Measurements from ENCODE around the gene CSNK2B.

Gene CSNK2B

GRCh38 chr6:31621991-31622390 is 43.9 kb upstream of the CSNK2B start:
- WGBS (ENCODE audit: insufficient coverage): 76% methylated on average over 3 of the region's 4 CpGs
- POLR2A ChIA-PET: interaction anchor here (0.6 to 2.8 kb wide), 2 partner anchors 30 to 198 kb away, joined by 3 to 19 read pairs; partner anchors contain the start of gene BAG6
- CTCF ChIA-PET: interaction anchor here (1.0 to 3.0 kb wide), 7 partner anchors 11 to 76 kb away, joined by 3 to 15 read pairs (median 4); partner anchors contain the start of gene BAG6
- Histone ChIP-seq H3K9me3 (ENCODE audit: control extremely low read depth in 1 of 5, control insufficient read depth in 4 of 5, insufficient read depth in 2 of 5, low read depth in 1 of 5, low read length in 4 of 5) (no peaks in the 10 kb centered on the region), H3K27me3 (replicated peaks in 2 of 5; ENCODE audit: control insufficient read depth in 4 of 5, insufficient read depth in 5 of 5, low read length in 4 of 5) (no peaks in the 10 kb centered on the region), H3K4me1 (ENCODE audit: control extremely low read depth in 1 of 4, control insufficient read depth in 4 of 4, insufficient read depth in 4 of 4, low read length in 3 of 4) (peaks cover 18 to 37% (median 28%) of the 10 kb centered on the region in 4 experiments), H3K4me3 (ENCODE audit: control insufficient read depth in 1 of 7, extremely low read depth in 1 of 7, insufficient read depth in 4 of 7, low read depth in 2 of 7, low read length in 6 of 7) (peak overlapping the region in 6 of 7 experiments; percentile 79 to 95 (median 90)), H3K27ac (ENCODE audit: insufficient read depth in 1 of 2, low read depth in 1 of 2, low read length in 2 of 2, poor library complexity in 1 of 2, severe bottlenecking in 2 of 2) (peak overlapping the region; percentile 92 to 96), H3K36me3 (ENCODE audit: control insufficient read depth in 4 of 4, insufficient read depth in 4 of 4, low read length in 3 of 4) (peaks cover 13 to 52% (median 40%) of the 10 kb centered on the region in 4 experiments)
- DNase-seq: no peak

GRCh38 chr6:31622684-31623091 is 43.2 kb upstream of the CSNK2B start:
- no peaks in the 10 kb centered on the region for H3K9me3 ChIP-seq (ENCODE audit: control extremely low read depth in 1 of 5, control insufficient read depth in 4 of 5, insufficient read depth in 2 of 5, low read depth in 1 of 5, low read length in 4 of 5)
- no peaks in the 10 kb centered on the region for H3K27me3 ChIP-seq (replicated peaks in 2 of 5; ENCODE audit: control insufficient read depth in 4 of 5, insufficient read depth in 5 of 5, low read length in 4 of 5)
- ChIA-PET POLR2A (interaction anchor here (0.6 to 2.8 kb wide), 3 partner anchors 10 to 29 kb away, joined by 3 to 19 read pairs (median 5); partner anchors contain the start of gene BAG6), CTCF (interaction anchor here (0.6 to 3.0 kb wide), 10 partner anchors 11 to 1236 kb away, joined by 3 to 15 read pairs (median 4); partner anchors contain the start of gene BAG6)
- no peak for DNase-seq
- WGBS (ENCODE audit: insufficient coverage): 91% methylated on average over 9 of the region's 10 CpGs
- peak overlapping the region in 1 of 2 experiments; percentile 96 for H3K27ac ChIP-seq (ENCODE audit: insufficient read depth in 1 of 2, low read depth in 1 of 2, low read length in 2 of 2, poor library complexity in 1 of 2, severe bottlenecking in 2 of 2)
- H3K4me3 ChIP-seq (ENCODE audit: control insufficient read depth in 1 of 7, extremely low read depth in 1 of 7, insufficient read depth in 4 of 7, low read depth in 2 of 7, low read length in 6 of 7): peak overlapping the region in 2 of 7 experiments; percentile 92
- peaks cover 16 to 57% (median 46%) of the 10 kb centered on the region in 4 experiments for H3K36me3 ChIP-seq (ENCODE audit: control insufficient read depth in 4 of 4, insufficient read depth in 4 of 4, low read length in 3 of 4)
- H3K4me1 ChIP-seq (ENCODE audit: control extremely low read depth in 1 of 4, control insufficient read depth in 4 of 4, insufficient read depth in 4 of 4, low read length in 3 of 4): peaks cover 16 to 30% (median 23%) of the 10 kb centered on the region in 4 experiments

GRCh38 chr6:31624070-31624469 is 41.8 kb upstream of the CSNK2B start:
- no CpG with 5 or more reads among the region's 10 CpGs for WGBS (ENCODE audit: insufficient coverage)
- CTCF ChIA-PET: interaction anchor here (1.1 to 3.0 kb wide), 2 partner anchors 13 to 28 kb away, joined by 3 to 12 read pairs; partner anchors contain the start of gene BAG6
- POLR2A ChIA-PET: no interaction called here
- DNase-seq: no peak
- H3K9me3 ChIP-seq (ENCODE audit: control extremely low read depth in 1 of 5, control insufficient read depth in 4 of 5, insufficient read depth in 2 of 5, low read depth in 1 of 5, low read length in 4 of 5): no peaks in the 10 kb centered on the region
- no peaks in the 10 kb centered on the region for H3K27me3 ChIP-seq (replicated peaks in 2 of 5; ENCODE audit: control insufficient read depth in 4 of 5, insufficient read depth in 5 of 5, low read length in 4 of 5)
- peaks cover 16 to 22% (median 19%) of the 10 kb centered on the region in 4 experiments for H3K4me1 ChIP-seq (ENCODE audit: control extremely low read depth in 1 of 4, control insufficient read depth in 4 of 4, insufficient read depth in 4 of 4, low read length in 3 of 4)
- H3K27ac ChIP-seq (ENCODE audit: insufficient read depth in 1 of 2, low read depth in 1 of 2, low read length in 2 of 2, poor library complexity in 1 of 2, severe bottlenecking in 2 of 2): no peak overlapping the region
- H3K4me3 ChIP-seq (ENCODE audit: control insufficient read depth in 1 of 7, extremely low read depth in 1 of 7, insufficient read depth in 4 of 7, low read depth in 2 of 7, low read length in 6 of 7): no peak overlapping the region
- peaks cover 28 to 71% (median 58%) of the 10 kb centered on the region in 4 experiments for H3K36me3 ChIP-seq (ENCODE audit: control insufficient read depth in 4 of 4, insufficient read depth in 4 of 4, low read length in 3 of 4)

GRCh38 chr6:31626952-31627351 is 38.9 kb upstream of the CSNK2B start:
- WGBS (ENCODE audit: insufficient coverage): 100% methylated on average over 2 of the region's 10 CpGs
- H3K36me3 ChIP-seq (ENCODE audit: control insufficient read depth in 4 of 4, insufficient read depth in 4 of 4, low read length in 3 of 4): peaks cover 31 to 96% (median 79%) of the 10 kb centered on the region in 4 experiments
- POLR2A ChIA-PET: no interaction called here
- peaks cover 6 to 8% (median 7%) of the 10 kb centered on the region in 4 experiments for H3K4me1 ChIP-seq (ENCODE audit: control extremely low read depth in 1 of 4, control insufficient read depth in 4 of 4, insufficient read depth in 4 of 4, low read length in 3 of 4)
- no peak for DNase-seq
- CTCF ChIA-PET: interaction anchor here (1.0 to 2.3 kb wide), 5 partner anchors 8 to 78 kb away, joined by 3 to 5 read pairs (median 4); no protein-coding TSS in a partner anchor
- no peaks in the 10 kb centered on the region for H3K27me3 ChIP-seq (replicated peaks in 2 of 5; ENCODE audit: control insufficient read depth in 4 of 5, insufficient read depth in 5 of 5, low read length in 4 of 5)
- no peaks in the 10 kb centered on the region for H3K9me3 ChIP-seq (ENCODE audit: control extremely low read depth in 1 of 5, control insufficient read depth in 4 of 5, insufficient read depth in 2 of 5, low read depth in 1 of 5, low read length in 4 of 5)
- H3K4me3 ChIP-seq (ENCODE audit: control insufficient read depth in 1 of 7, extremely low read depth in 1 of 7, insufficient read depth in 4 of 7, low read depth in 2 of 7, low read length in 6 of 7): no peak overlapping the region
- H3K27ac ChIP-seq (ENCODE audit: insufficient read depth in 1 of 2, low read depth in 1 of 2, low read length in 2 of 2, poor library complexity in 1 of 2, severe bottlenecking in 2 of 2): peak overlapping the region in 1 of 2 experiments; percentile 12

- ChIA-PET CTCF (interaction anchor here (1.0 to 2.3 kb wide), 4 partner anchors 11 to 102 kb away, joined by 3 to 5 read pairs (median 4); no protein-coding TSS in a partner anchor), POLR2A (interaction anchor here (1.8 kb wide), 1 partner anchor 24 kb away, joined by 6 read pairs; the partner anchor contains the start of gene BAG6)
- Histone ChIP-seq H3K36me3 (ENCODE audit: control insufficient read depth in 4 of 4, insufficient read depth in 4 of 4, low read length in 3 of 4) (peaks cover 32 to 98% (median 83%) of the 10 kb centered on the region in 4 experiments), H3K27me3 (replicated peaks in 2 of 5; ENCODE audit: control insufficient read depth in 4 of 5, insufficient read depth in 5 of 5, low read length in 4 of 5) (no peaks in the 10 kb centered on the region), H3K27ac (ENCODE audit: insufficient read depth in 1 of 2, low read depth in 1 of 2, low read length in 2 of 2, poor library complexity in 1 of 2, severe bottlenecking in 2 of 2) (no peak overlapping the region), H3K9me3 (ENCODE audit: control extremely low read depth in 1 of 5, control insufficient read depth in 4 of 5, insufficient read depth in 2 of 5, low read depth in 1 of 5, low read length in 4 of 5) (no peaks in the 10 kb centered on the region), H3K4me3 (ENCODE audit: control insufficient read depth in 1 of 7, extremely low read depth in 1 of 7, insufficient read depth in 4 of 7, low read depth in 2 of 7, low read length in 6 of 7) (no peak overlapping the region), H3K4me1 (ENCODE audit: control extremely low read depth in 1 of 4, control insufficient read depth in 4 of 4, insufficient read depth in 4 of 4, low read length in 3 of 4) (peaks cover 0 to under 1% (median 0%) of the 10 kb centered on the region in 4 experiments)
- WGBS (ENCODE audit: insufficient coverage): 96% methylated on average over 18 of the region's 19 CpGs
- no peak for DNase-seq
Measured at GRCh38 chr6:31627690-31628287, 38.1 kb upstream of the CSNK2B start.

- Histone ChIP-seq H3K4me1 (ENCODE audit: control extremely low read depth in 1 of 4, control insufficient read depth in 4 of 4, insufficient read depth in 4 of 4, low read length in 3 of 4) (no peaks in the 10 kb centered on the region), H3K4me3 (ENCODE audit: control insufficient read depth in 1 of 7, extremely low read depth in 1 of 7, insufficient read depth in 4 of 7, low read depth in 2 of 7, low read length in 6 of 7) (no peak overlapping the region), H3K27me3 (replicated peaks in 2 of 5; ENCODE audit: control insufficient read depth in 4 of 5, insufficient read depth in 5 of 5, low read length in 4 of 5) (no peaks in the 10 kb centered on the region), H3K9me3 (ENCODE audit: control extremely low read depth in 1 of 5, control insufficient read depth in 4 of 5, insufficient read depth in 2 of 5, low read depth in 1 of 5, low read length in 4 of 5) (no peaks in the 10 kb centered on the region), H3K36me3 (ENCODE audit: control insufficient read depth in 4 of 4, insufficient read depth in 4 of 4, low read length in 3 of 4) (peaks cover 32 to 99% (median 86%) of the 10 kb centered on the region in 4 experiments), H3K27ac (ENCODE audit: insufficient read depth in 1 of 2, low read depth in 1 of 2, low read length in 2 of 2, poor library complexity in 1 of 2, severe bottlenecking in 2 of 2) (peak overlapping the region in 1 of 2 experiments; percentile 29)
- WGBS (ENCODE audit: insufficient coverage): 95% methylated on average over 6 of the region's 7 CpGs
- CTCF ChIA-PET: no interaction called here
- DNase-seq: no peak
- POLR2A ChIA-PET: interaction anchor here (1.8 kb wide), 1 partner anchor 23 kb away, joined by 6 read pairs; the partner anchor contains the start of gene BAG6
Measured at GRCh38 chr6:31629014-31629413, 36.9 kb upstream of the CSNK2B start.
